ENCODE measurements around the gene NTM.

NTM gene

GRCh38 chr11:131533998-131534397, 163.6 kb downstream of the NTM start:
- ATAC-seq (ENCODE audit: low read depth) (no peak), DNase-seq (ENCODE audit: low spot score) (no peak)
- Histone ChIP-seq H3K36me3 (ENCODE audit: low read depth) (no peaks in the 10 kb centered on the region), H3K4me3 (ENCODE audit: severe bottlenecking) (no peak overlapping the region), H3K27me3 (ENCODE audit: insufficient read depth, poor library complexity, severe bottlenecking) (peaks cover 21% of the 10 kb centered on the region), H3K4me1 (ENCODE audit: insufficient read depth, poor library complexity, severe bottlenecking) (no peaks in the 10 kb centered on the region), H3K27ac (ENCODE audit: poor library complexity, severe bottlenecking) (no peak overlapping the region), H3K9me3 (ENCODE audit: severe bottlenecking) (no peaks in the 10 kb centered on the region)
- TF ChIP-seq CTCF (IDR thresholded peaks at IDR 0.05; ENCODE audit: poor library complexity, severe bottlenecking): no peak

- H3K27me3 ChIP-seq (ENCODE audit: insufficient read depth, poor library complexity, severe bottlenecking): peaks cover 21% of the 10 kb centered on the region
- DNase-seq (ENCODE audit: low spot score): no peak
Observed at GRCh38 chr11:131534611-131535010, 164.2 kb downstream of the NTM start.

GRCh38 chr11:131536159-131536558, 165.7 kb downstream of the NTM start:
- TF ChIP-seq CTCF (IDR thresholded peaks at IDR 0.05; ENCODE audit: poor library complexity, severe bottlenecking): no peak
- H3K4me3 ChIP-seq (ENCODE audit: severe bottlenecking): no peak overlapping the region
- H3K27ac ChIP-seq (ENCODE audit: poor library complexity, severe bottlenecking): no peak overlapping the region
- H3K4me1 ChIP-seq (ENCODE audit: insufficient read depth, poor library complexity, severe bottlenecking): no peaks in the 10 kb centered on the region
- no peaks in the 10 kb centered on the region for H3K9me3 ChIP-seq (ENCODE audit: severe bottlenecking)
- H3K27me3 ChIP-seq (ENCODE audit: insufficient read depth, poor library complexity, severe bottlenecking): peaks cover 21% of the 10 kb centered on the region
- no peak for DNase-seq (ENCODE audit: low spot score)
- ATAC-seq (ENCODE audit: low read depth): no peak
- no peaks in the 10 kb centered on the region for H3K36me3 ChIP-seq (ENCODE audit: low read depth)

More at GRCh38 chr11:131534611-131535010, 164.2 kb downstream of the NTM start:
- Histone ChIP-seq H3K36me3 (ENCODE audit: low read depth) (no peaks in the 10 kb centered on the region), H3K4me1 (ENCODE audit: insufficient read depth, poor library complexity, severe bottlenecking) (no peaks in the 10 kb centered on the region), H3K9me3 (ENCODE audit: severe bottlenecking) (no peaks in the 10 kb centered on the region), H3K27ac (ENCODE audit: poor library complexity, severe bottlenecking) (no peak overlapping the region), H3K4me3 (ENCODE audit: severe bottlenecking) (no peak overlapping the region)
- no peak for TF ChIP-seq CTCF (IDR thresholded peaks at IDR 0.05; ENCODE audit: poor library complexity, severe bottlenecking)
- no peak for ATAC-seq (ENCODE audit: low read depth)

GRCh38 chr11:131537196-131537595, 166.8 kb downstream of the NTM start:
- no peaks in the 10 kb centered on the region for H3K36me3 ChIP-seq (ENCODE audit: low read depth)
- no peak for ATAC-seq (ENCODE audit: low read depth)
- DNase-seq (ENCODE audit: low spot score): no peak
- no peak overlapping the region for H3K27ac ChIP-seq (ENCODE audit: poor library complexity, severe bottlenecking)
- H3K9me3 ChIP-seq (ENCODE audit: severe bottlenecking): no peaks in the 10 kb centered on the region
- no peak for TF ChIP-seq CTCF (IDR thresholded peaks at IDR 0.05; ENCODE audit: poor library complexity, severe bottlenecking)
- no peak overlapping the region for H3K4me3 ChIP-seq (ENCODE audit: severe bottlenecking)
- H3K4me1 ChIP-seq (ENCODE audit: insufficient read depth, poor library complexity, severe bottlenecking): no peaks in the 10 kb centered on the region
- peaks cover 13% of the 10 kb centered on the region for H3K27me3 ChIP-seq (ENCODE audit: insufficient read depth, poor library complexity, severe bottlenecking)

GRCh38 chr11:131537748-131538147, 167.3 kb downstream of the NTM start:
- ATAC-seq (ENCODE audit: low read depth): no peak
- no peak for TF ChIP-seq CTCF (IDR thresholded peaks at IDR 0.05; ENCODE audit: poor library complexity, severe bottlenecking)
- H3K4me1 ChIP-seq (ENCODE audit: insufficient read depth, poor library complexity, severe bottlenecking): no peaks in the 10 kb centered on the region

More at GRCh38 chr11:131537748-131538147, 167.3 kb downstream of the NTM start:
- Histone ChIP-seq H3K9me3 (ENCODE audit: severe bottlenecking) (no peaks in the 10 kb centered on the region), H3K4me3 (ENCODE audit: severe bottlenecking) (no peak overlapping the region), H3K36me3 (ENCODE audit: low read depth) (no peaks in the 10 kb centered on the region), H3K27ac (ENCODE audit: poor library complexity, severe bottlenecking) (no peak overlapping the region), H3K27me3 (ENCODE audit: insufficient read depth, poor library complexity, severe bottlenecking) (peaks cover 10% of the 10 kb centered on the region)
- no peak for DNase-seq (ENCODE audit: low spot score)
